HL-60/S4 treated with retinoic acid at 250 ng/mL for 4 days and 3 days (cell line): Measurements from ENCODE around the gene AFMID.
"Not testable (repeated sequence)": the region's sequence is repeated elsewhere in the genome, so short reads cannot be mapped to it uniquely, and the experiment has no call there.

ENCODE experiments used
- in situ Hi-C: fragments of 300-500 bp; cut with MboI; formaldehyde crosslinking; loops from 2 replicates; pipeline ENCODE4 v1.7.0; 2022; ENCODE audit warnings: low sequenced_read_pairs

Gene AFMID

DNA sequence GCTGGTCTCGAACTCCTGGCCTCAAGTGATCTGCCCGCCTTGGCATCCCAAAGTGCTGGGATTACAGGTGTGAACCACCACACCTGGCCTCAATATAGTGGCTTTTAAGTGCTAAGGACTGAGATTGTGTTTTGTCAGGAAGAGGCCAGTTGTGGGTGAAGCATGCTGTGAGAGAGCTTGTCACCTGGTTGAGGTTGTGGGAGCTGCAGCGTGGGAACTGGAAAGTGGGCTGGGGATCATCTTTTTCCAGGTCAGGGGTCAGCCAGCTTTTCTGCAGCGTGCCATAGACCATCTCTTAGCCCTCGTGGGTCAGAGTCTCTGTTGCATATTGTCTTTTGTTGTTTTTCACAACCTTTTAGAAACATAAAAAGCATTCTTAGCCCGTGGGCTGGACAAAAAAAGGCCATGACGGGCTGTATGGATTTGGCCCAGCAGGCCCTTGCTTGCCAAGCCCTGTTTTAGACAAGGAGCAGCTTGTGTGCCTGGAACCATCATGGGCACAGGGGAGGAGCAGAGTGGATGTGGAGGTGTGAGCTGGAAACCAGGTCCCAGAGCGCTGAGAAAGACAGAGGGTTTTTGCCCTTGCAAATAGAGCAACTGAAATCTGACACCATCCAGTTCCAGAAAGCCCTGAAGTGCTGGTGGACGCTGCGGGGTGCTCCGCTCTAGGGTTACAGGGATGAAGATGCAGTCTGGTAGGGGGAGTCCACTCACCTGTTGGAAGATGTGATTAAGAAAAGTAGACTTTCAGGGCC is 32.4 kb downstream of the AFMID start:
- in situ Hi-C loops: no loop called here

- in situ Hi-C loops: no loop called here
These were observed 35.9 kb downstream of the AFMID start for GRCh38 chr17:78223061-78223460.

- in situ Hi-C loops: no loop called here
These were observed 36.6 kb downstream of the AFMID start for GRCh38 chr17:78223765-78224164.

DNA sequence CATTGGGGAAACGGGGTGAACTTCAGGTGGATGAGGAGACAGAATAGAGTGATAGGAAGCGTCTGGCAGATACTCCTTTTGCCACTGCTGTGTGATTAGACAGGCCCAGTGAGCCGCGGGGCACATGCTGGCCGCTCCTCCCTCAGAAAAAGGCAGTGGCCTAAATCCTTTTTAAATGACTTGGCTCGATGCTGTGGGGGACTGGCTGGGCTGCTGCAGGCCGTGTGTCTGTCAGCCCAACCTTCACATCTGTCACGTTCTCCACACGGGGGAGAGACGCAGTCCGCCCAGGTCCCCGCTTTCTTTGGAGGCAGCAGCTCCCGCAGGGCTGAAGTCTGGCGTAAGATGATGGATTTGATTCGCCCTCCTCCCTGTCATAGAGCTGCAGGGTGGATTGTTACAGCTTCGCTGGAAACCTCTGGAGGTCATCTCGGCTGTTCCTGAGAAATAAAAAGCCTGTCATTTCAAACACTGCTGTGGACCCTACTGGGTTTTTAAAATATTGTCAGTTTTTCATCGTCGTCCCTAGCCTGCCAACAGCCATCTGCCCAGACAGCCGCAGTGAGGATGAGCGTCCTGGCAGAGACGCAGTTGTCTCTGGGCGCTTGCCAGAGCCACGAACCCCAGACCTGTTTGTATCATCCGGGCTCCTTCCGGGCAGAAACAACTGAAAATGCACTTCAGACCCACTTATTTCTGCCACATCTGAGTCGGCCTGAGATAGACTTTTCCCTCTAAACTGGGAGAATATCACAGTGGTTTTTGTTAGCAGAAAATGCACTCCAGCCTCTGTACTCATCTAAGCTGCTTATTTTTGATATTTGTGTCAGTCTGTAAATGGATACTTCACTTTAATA is 37.3 kb downstream of the AFMID start:
- in situ Hi-C loops: no loop called here

- in situ Hi-C loops: no loop called here
These were observed 38.1 kb downstream of the AFMID start for GRCh38 chr17:78225088-78225865.

GRCh38 chr17:78226055-78226758 is 39.0 kb downstream of the AFMID start:
- in situ Hi-C loops: no loop called here

- in situ Hi-C loops: no loop called here
These were observed 39.7 kb downstream of the AFMID start for GRCh38 chr17:78226759-78227454.

DNA sequence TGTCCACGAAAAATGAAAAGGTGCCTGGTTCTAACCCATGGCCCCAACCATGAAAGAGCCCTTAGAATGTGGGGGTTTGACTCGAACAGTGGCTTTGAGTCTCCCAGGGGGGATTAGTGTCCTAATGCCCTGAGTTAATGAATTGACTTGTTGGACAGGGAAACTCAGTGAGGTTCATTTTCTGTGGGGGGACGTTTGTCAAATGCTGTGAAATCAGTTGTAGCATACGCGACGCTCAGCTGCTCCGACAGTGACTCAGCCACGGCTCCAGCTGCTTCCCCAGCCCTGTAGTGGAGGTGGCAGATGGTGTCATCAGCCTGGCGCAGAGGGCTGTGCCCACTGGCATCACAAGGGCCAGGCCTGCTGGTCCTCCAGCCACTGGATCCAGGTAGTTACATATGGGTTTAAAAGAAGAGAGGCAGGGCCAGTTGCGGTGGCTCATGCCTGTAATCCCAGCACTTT is 40.3 kb downstream of the AFMID start:
- in situ Hi-C loops: no loop called here

DNA sequence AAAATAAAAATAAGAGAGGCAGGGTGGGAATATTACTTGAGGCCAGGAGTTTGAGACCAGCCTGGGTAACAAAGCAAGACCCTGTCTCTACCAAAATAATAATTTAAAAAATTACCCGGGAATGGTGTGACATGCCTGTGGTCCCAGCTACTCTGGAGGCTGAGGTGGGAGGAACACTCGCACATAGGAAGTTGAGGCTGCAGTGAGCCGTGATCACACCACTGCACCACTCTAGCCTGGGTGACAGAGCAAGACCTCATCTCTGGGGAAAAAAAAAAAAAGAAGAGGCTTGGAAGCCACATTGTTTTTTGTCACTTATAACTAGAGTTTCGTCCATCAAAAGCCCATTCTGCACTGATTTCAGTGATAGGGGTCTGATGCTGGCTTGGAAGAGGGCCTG is 41.0 kb downstream of the AFMID start:
- in situ Hi-C loops: no loop called here

- in situ Hi-C loops: no loop called here
These were observed 43.2 kb downstream of the AFMID start for GRCh38 chr17:78230252-78230962.

- in situ Hi-C loops: no loop called here
These were observed 44.1 kb downstream of the AFMID start, which contains the start of gene TMEM235 for GRCh38 chr17:78230996-78231935. Gene TMEM235 (plus strand): TSS chr17:78231631. CDS start chr17:78232024, 393 bp downstream.

DNA sequence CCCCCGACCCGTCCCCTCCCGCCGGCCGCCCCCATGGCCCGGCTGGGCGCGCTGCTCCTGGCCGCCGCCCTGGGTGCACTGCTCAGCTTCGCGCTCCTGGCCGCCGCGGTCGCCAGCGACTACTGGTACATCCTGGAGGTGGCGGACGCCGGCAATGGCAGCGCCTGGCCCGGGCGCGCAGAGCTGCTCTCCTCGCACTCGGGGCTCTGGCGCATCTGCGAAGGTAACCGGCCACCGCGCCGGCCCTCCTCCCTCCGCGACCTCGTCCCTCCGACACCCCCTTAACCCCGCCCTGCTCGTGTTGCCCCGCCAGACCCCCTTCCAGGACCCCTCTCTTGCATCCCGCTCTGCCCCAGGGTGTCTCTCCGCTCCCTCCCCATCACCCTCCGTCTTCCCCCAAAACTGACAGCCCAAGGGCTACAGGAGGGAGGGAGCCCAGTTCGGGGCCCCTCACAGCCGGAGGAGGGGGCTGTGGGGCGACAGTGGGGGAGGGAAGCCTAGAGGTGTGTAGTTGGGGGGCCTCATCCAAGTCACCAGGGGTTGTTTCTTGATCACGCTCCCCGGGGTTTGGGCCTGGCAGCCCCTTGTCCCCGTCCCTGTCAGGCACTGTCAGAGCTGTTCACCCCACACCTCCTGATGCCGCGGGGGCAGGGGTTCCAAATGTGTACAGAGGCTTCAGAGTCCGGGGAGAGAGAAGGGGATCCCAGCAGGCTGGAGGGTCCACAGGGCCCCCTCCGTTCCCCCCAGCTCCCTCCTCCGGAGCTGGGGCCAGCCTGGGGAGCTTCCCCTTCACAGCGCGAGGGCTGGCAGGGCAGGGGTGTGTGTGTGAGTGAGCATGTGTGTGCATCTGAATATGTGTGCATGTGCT is 45.1 kb downstream of the AFMID start:
- in situ Hi-C loops: no loop called here

DNA sequence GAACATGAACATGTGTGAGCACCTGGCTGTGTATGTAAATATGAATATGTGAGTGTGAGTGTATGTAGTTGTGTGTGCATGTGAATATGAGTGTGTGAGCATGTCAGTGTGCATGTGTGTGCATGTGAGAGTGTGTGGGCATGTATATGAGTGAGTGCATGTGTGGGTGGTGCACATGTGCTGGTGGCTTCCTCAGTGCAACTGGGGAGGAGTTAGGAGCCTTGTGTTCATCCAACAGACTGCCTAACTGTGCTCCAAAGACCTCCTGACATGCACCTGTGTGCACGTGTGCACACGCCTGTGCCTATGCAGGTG is 45.7 kb downstream of the AFMID start:
- in situ Hi-C loops: no loop called here

- in situ Hi-C loops: no loop called here
These were observed 46.5 kb downstream of the AFMID start for GRCh38 chr17:78233678-78234077.

- in situ Hi-C loops: no loop called here
These were observed 47.2 kb downstream of the AFMID start for GRCh38 chr17:78234261-78234865.

- in situ Hi-C loops: not testable (repeated sequence)
These were observed 47.9 kb downstream of the AFMID start for GRCh38 chr17:78235022-78235421.

DNA sequence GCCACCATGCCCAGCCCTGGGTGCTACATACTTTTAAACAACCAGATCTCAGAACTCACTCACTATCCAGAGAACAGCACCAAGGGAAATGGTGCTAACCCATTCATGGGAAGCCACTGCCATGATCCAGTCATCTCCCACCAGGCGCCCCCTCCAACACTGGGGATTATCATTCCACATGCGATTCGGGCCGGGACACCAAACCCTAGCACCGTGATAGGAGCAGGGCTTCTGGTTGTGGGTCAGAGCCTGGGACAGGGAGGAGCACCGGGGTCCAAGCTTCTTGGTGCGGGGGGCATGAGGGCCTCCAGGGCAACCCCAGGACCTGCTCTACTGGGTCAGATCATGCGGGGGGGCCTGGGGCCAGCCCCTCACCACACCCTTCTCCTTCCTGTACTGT is 48.7 kb downstream of the AFMID start:
- in situ Hi-C loops: no loop called here
